ACC112 (cell line): ENCODE data around the gene LRP10.
"Not testable (repeated sequence)": the region's sequence is repeated elsewhere in the genome, so short reads cannot be mapped to it uniquely, and the experiment has no call there.

Experiments used
- H2AFZ ChIP-seq: fragments of 200-600 bp; sonication (generic); one replicate; pipeline ENCODE4 v1.6.0; 2017; ENCODE audit warnings: antibody characterized with exemption, low read length; ENCODE audit not compliant: unreplicated experiment
- H3K27ac ChIP-seq: fragments of 200-600 bp; sonication (generic); 2 replicates; pipeline ENCODE4 v1.5.1; 2014; ENCODE audit warnings: low read depth, mild to moderate bottlenecking, antibody characterized with exemption, low read length, moderate library complexity
- H3K27me3 ChIP-seq: fragments of 200-600 bp; sonication (generic); 2 replicates; pipeline ENCODE4 v1.6.1; 2014; ENCODE audit warnings: mild to moderate bottlenecking, antibody characterized with exemption, low read length, moderate library complexity, mixed read lengths; ENCODE audit not compliant: insufficient read depth
- H3K36me3 ChIP-seq: fragments of 200-600 bp; sonication (generic); 2 replicates; pipeline ENCODE4 v1.6.1; 2016; ENCODE audit warnings: mild to moderate bottlenecking, antibody characterized with exemption, low read length, moderate library complexity, mixed read lengths; ENCODE audit not compliant: insufficient read depth
- H3K4me1 ChIP-seq: fragments of 200-600 bp; sonication (generic); one replicate; pipeline ENCODE4 v1.6.1; 2016; ENCODE audit warnings: low read length, mixed read lengths; ENCODE audit not compliant: insufficient read depth, unreplicated experiment, control insufficient read depth
- H3K4me3 ChIP-seq: fragments of 200-600 bp; sonication (generic); 2 replicates; pipeline ENCODE4 v1.5.1; 2014; ENCODE audit warnings: mild to moderate bottlenecking, low read depth, low read length
- H3K79me2 ChIP-seq: fragments of 200-600 bp; sonication (generic); one replicate; pipeline ENCODE4 v1.6.0; 2016; ENCODE audit warnings: low read length; ENCODE audit not compliant: control insufficient read depth, unreplicated experiment, insufficient read depth

The LRP10 gene

GRCh38 chr14:22845103-22845394 is 26.5 kb upstream of the LRP10 start:
- no peak overlapping the region for H3K27ac ChIP-seq
- no peak overlapping the region for H3K4me3 ChIP-seq
- peaks cover 19% of the 10 kb centered on the region; the same call in 1 of the 2 replicates for H3K36me3 ChIP-seq
- no peak overlapping the region for H2AFZ ChIP-seq
- H3K27me3 ChIP-seq: no peaks in the 10 kb centered on the region
- H3K79me2 ChIP-seq: peaks cover 33% of the 10 kb centered on the region
- H3K4me1 ChIP-seq: peaks cover 48% of the 10 kb centered on the region

DNA sequence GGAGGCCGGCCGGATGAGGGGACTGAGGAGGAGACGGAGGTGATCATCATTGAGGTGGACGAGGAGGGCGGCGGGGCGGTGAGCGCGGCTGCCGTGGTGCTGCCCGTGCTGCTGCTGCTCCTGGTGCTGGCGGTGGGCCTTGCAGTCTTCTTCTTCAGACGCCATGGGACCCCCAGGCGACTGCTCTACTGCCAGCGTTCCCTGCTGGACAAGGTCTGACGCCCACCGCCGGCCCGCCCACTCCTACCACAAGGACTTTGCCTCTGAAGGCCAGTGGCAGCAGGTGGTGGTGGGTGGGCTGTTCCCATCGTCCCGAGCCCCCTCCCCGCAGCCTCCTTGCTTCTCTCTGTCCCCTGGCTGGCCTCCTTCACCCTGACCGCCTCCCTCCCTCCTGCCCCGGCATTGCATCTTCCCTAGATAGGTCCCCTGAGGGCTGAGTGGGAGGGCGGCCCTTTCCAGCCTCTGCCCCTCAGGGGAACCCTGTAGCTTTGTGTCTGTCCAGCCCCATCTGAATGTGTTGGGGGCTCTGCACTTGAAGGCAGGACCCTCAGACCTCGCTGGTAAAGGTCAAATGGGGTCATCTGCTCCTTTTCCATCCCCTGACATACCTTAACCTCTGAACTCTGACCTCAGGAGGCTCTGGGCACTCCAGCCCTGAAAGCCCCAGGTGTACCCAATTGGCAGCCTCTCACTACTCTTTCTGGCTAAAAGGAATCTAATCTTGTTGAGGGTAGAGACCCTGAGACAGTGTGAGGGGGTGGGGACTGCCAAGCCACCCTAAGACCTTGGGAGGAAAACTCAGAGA is 25.5 kb upstream of the LRP10 start:
- Histone ChIP-seq H3K27ac (peak overlapping the region; percentile 79), H3K27me3 (no peaks in the 10 kb centered on the region), H3K4me1 (peaks cover 54% of the 10 kb centered on the region), H3K4me3 (no peak overlapping the region), H3K79me2 (peaks cover 26% of the 10 kb centered on the region), H2AFZ (no peak overlapping the region), H3K36me3 (peaks cover 19% of the 10 kb centered on the region; the same call in 1 of the 2 replicates)

DNA sequence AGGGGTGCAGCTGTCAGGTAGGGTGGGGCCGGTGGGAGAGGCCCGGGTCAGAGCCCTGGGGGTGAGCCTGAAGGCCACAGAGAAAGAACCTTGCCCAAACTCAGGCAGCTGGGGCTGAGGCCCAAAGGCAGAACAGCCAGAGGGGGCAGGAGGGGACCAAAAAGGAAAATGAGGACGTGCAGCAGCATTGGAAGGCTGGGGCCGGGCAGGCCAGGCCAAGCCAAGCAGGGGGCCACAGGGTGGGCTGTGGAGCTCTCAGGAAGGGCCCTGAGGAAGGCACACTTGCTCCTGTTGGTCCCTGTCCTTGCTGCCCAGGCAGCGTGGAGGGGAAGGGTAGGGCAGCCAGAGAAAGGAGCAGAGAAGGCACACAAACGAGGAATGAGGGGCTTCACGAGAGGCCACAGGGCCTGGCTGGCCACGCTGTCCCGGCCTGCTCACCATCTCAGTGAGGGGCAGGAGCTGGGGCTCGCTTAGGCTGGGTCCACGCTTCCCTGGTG is 24.7 kb upstream of the LRP10 start:
- Histone ChIP-seq H3K36me3 (peaks cover 19% of the 10 kb centered on the region; the same call in 1 of the 2 replicates), H3K27me3 (no peaks in the 10 kb centered on the region), H3K4me1 (peaks cover 62% of the 10 kb centered on the region), H3K79me2 (peaks cover 17% of the 10 kb centered on the region), H2AFZ (no peak overlapping the region), H3K27ac (peak overlapping the region; percentile 79), H3K4me3 (no peak overlapping the region)

DNA sequence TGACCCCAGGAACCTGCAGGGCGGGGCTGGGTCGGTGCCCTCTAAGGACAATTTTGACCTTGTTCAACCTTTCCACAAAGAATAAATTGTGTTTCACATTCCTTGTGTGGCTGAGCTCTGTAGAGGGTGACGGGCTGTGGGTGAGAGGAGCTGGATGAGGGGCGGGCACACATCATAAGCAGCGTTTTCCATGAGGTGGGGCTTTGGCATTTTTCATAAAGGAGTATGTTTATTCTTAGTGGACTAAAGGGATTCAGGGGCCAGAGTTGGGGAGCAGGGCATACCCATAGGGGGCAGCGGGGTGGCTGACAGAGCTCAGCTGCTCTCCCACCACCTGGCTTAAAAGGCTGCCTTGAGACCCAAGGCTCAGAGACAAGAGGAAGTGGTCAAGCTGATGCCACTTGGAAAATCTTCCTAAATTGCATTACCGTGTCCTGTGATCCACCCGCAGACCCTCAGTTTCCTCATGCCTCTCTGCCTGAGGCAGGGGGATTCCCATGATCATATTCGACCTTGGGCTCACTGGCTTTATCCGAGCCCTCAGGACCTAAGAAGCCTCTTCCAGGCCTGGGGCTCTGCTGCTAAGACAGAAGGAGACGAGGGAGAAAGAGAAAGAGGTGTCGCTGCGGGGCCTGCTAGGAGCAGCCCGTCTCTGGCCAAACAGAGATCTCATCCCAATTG is 23.7 kb upstream of the LRP10 start:
- H2AFZ ChIP-seq: no peak overlapping the region
- H3K4me3 ChIP-seq: peak overlapping the region; percentile 6; the same call in 1 of the 2 replicates
- H3K4me1 ChIP-seq: peaks cover 71% of the 10 kb centered on the region
- H3K79me2 ChIP-seq: peaks cover 8% of the 10 kb centered on the region
- H3K27ac ChIP-seq: peak overlapping the region; percentile 100
- H3K27me3 ChIP-seq: no peaks in the 10 kb centered on the region
- H3K36me3 ChIP-seq: peaks cover 14% of the 10 kb centered on the region; the same call in 1 of the 2 replicates

DNA sequence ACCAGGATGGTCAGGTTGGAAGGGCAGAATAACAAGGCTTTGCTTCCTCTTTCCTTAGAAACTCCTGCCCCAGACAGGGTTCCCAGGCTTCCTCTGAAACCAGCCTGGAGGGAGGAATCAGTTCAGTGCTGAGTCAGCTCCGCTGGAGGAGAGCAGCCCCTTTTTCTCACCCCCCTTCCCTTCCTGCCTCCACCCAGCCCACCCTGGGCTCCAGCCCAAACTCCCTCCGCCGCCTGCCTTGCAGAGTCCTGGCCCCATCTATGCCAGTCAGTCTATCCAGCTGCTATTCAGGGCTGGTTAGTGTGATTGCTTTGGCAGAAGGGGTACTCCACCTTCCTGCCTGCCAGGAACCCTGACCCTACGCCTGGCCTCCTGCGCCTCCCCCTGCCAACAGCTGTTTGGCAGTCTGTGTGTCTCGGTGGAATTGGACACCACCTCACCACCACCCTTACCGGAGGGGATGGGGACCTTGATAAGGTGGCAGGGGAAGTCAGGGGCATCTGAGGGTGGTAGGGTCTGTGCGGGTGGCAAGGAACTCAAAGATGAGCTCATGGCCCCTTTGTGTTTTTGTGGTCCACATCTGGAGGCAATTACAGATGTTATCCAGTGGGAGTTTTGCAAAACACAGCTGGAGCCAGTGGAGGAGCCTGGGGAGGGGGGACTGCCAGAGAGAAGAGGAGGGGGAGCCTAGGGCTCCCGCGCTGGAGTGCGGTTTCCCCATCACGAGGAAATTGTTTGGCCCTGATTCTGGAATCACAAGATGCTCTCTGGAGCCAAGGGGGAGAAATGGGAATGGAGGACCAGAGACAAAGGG is 23.0 kb upstream of the LRP10 start:
- H3K27me3 ChIP-seq: no peaks in the 10 kb centered on the region
- peaks cover 77% of the 10 kb centered on the region for H3K4me1 ChIP-seq
- peak overlapping the region; percentile 100 for H3K27ac ChIP-seq
- H2AFZ ChIP-seq: no peak overlapping the region
- H3K4me3 ChIP-seq: peak overlapping the region; percentile 16
- H3K79me2 ChIP-seq: peaks cover under 1% of the 10 kb centered on the region
- H3K36me3 ChIP-seq: peaks cover 14% of the 10 kb centered on the region; the same call in 1 of the 2 replicates

- Histone ChIP-seq H3K4me1 (peaks cover 77% of the 10 kb centered on the region), H3K27me3 (no peaks in the 10 kb centered on the region), H3K4me3 (no peak overlapping the region), H3K79me2 (no peaks in the 10 kb centered on the region), H3K36me3 (peaks cover 13% of the 10 kb centered on the region; the same call in 1 of the 2 replicates), H2AFZ (no peak overlapping the region), H3K27ac (peak overlapping the region; percentile 100)
Measured at GRCh38 chr14:22849212-22849819, 22.2 kb upstream of the LRP10 start.

DNA sequence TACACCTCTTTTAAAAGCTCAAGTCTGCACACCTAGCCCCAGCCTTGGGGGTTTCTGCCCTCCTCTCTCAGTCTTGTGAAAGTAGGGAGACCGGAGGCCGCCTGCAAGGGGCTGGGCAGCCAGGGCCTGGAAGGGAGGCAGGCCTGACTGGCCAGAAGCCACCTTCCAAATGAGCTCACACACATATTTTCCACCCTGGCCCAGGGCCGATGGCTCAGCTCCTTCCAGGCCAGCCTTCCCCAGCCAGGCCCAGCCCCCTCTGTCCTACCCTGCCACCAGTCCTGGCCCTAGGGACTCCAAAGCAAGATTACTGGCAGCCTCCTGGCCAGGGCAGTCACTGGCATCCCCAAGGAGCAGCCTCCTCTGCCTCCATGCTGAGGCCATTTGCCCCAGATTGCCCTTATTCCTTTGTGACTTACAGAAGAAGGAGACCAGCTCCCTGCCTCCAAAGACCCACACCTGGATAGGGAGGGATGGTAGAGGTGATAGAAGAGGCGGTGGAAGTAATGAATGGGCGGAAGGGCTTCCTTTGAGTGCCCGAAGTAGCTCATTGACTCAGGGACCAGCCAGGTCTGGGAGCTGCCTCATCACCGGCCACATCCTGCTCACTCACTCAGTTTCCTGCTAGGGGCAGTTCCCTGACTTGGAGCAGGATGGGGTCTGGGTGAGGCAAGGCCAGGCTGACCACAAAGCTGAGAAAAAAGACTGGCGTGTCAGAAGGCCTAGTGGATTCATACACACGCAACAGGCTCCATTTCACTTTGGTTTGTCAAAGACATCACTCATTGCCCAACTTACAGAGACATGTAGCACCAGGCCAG is 20.4 kb upstream of the LRP10 start:
- no peaks in the 10 kb centered on the region for H3K79me2 ChIP-seq
- peaks cover 68% of the 10 kb centered on the region for H3K4me1 ChIP-seq
- peak overlapping the region; percentile 60 for H3K4me3 ChIP-seq
- no peaks in the 10 kb centered on the region for H3K36me3 ChIP-seq
- no peaks in the 10 kb centered on the region for H3K27me3 ChIP-seq
- peak overlapping the region; percentile 100 for H3K27ac ChIP-seq
- no peak overlapping the region for H2AFZ ChIP-seq

- H2AFZ ChIP-seq, H3K4me3 ChIP-seq, H3K36me3 ChIP-seq, H3K79me2 ChIP-seq, H3K27me3 ChIP-seq: not testable (repeated sequence)
- peak overlapping the region; percentile 100 for H3K27ac ChIP-seq
- H3K4me1 ChIP-seq: peaks cover 58% of the 10 kb centered on the region
Measured at GRCh38 chr14:22852178-22852577, 19.4 kb upstream of the LRP10 start.

DNA sequence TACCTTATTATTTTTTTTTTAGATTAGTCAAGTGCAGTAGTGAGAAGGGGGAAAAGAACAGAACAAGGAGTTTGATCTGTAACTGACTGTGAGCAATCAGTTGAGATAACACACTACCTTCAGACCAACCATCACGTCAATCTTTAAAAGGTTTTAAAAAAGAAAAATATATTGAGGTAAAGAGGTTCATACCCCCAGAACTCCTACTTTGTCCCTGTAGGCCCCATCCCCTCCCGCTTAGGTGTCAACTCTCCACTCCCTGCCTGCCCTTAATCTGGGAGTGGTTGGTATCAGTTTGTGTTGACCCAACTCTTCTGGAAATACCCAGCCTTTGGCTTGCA is 19.0 kb upstream of the LRP10 start:
- Histone ChIP-seq H3K4me3 (0 out of 2 replicates have a peak overlapping the region, but pooled peaks have one; percentile 79), H3K27ac (peak overlapping the region; percentile 100), H2AFZ (peak overlapping the region; percentile 100)

More for the DNA sequence above, 19.0 kb upstream of the LRP10 start:
- H3K4me1 ChIP-seq: peaks cover 57% of the 10 kb centered on the region
- no peaks in the 10 kb centered on the region for H3K27me3 ChIP-seq
- H3K79me2 ChIP-seq: no peaks in the 10 kb centered on the region
- no peaks in the 10 kb centered on the region; the same call in 1 of the 2 replicates for H3K36me3 ChIP-seq
